ENCODE data around the gene LTBP1.

The LTBP1 gene

GRCh38 chr2:33022395-33022985 is 75.7 kb downstream of the LTBP1 start:
- Histone ChIP-seq H3K4me3 (ENCODE audit: low read length) (no peak overlapping the region), H3K4me1 (ENCODE audit: control insufficient read depth, low read length) (peaks cover 7% of the 10 kb centered on the region; the same call in 1 of the 2 replicates), H3F3A (ENCODE audit: control insufficient read depth, insufficient read depth) (no peaks in the 10 kb centered on the region), H3K36me3 (ENCODE audit: control insufficient read depth, low read length) (peaks cover 76% of the 10 kb centered on the region), H4K20me1 (ENCODE audit: control insufficient read depth, insufficient read depth, low read depth, low read length) (no peaks in the 10 kb centered on the region), H3K27me3 (ENCODE audit: control insufficient read depth, low read length) (no peaks in the 10 kb centered on the region), H3K27ac (ENCODE audit: low read depth, low read length) (no peak overlapping the region), H3K79me2 (ENCODE audit: control insufficient read depth, low read length) (peaks cover 26% of the 10 kb centered on the region), H3K9me2 (replicated peaks; ENCODE audit: control insufficient read depth, low read length) (no peaks in the 10 kb centered on the region), H3K4me2 (ENCODE audit: low read length) (no peak overlapping the region), H3K9me3 (ENCODE audit: control insufficient read depth, insufficient read depth, low read length) (no peaks in the 10 kb centered on the region)
- TF ChIP-seq CTCF (IDR thresholded peaks at IDR 0.05; ENCODE audit: low read depth, low read length, poor library complexity, severe bottlenecking) (no peak), EZH2phosphoT487 (IDR thresholded peaks at IDR 0.05; ENCODE audit: borderline replicate concordance, low read length) (no peak)

- Histone ChIP-seq H3K4me2 (ENCODE audit: low read length) (no peak overlapping the region), H3K4me1 (ENCODE audit: control insufficient read depth, low read length) (peaks cover 7% of the 10 kb centered on the region; the same call in 1 of the 2 replicates), H3K79me2 (ENCODE audit: control insufficient read depth, low read length) (peaks cover 21% of the 10 kb centered on the region), H3F3A (ENCODE audit: control insufficient read depth, insufficient read depth) (no peaks in the 10 kb centered on the region), H3K36me3 (ENCODE audit: control insufficient read depth, low read length) (peaks cover 80% of the 10 kb centered on the region), H3K27me3 (ENCODE audit: control insufficient read depth, low read length) (no peaks in the 10 kb centered on the region), H3K9me2 (replicated peaks; ENCODE audit: control insufficient read depth, low read length) (no peaks in the 10 kb centered on the region), H3K4me3 (ENCODE audit: low read length) (no peak overlapping the region), H3K27ac (ENCODE audit: low read depth, low read length) (no peak overlapping the region), H4K20me1 (ENCODE audit: control insufficient read depth, insufficient read depth, low read depth, low read length) (no peaks in the 10 kb centered on the region), H3K9me3 (ENCODE audit: control insufficient read depth, insufficient read depth, low read length) (no peaks in the 10 kb centered on the region)
- TF ChIP-seq EZH2phosphoT487 (IDR thresholded peaks at IDR 0.05; ENCODE audit: borderline replicate concordance, low read length) (no peak), CTCF (IDR thresholded peaks at IDR 0.05; ENCODE audit: low read depth, low read length, poor library complexity, severe bottlenecking) (no peak)
These were observed 76.4 kb downstream of the LTBP1 start for GRCh38 chr2:33022989-33023727.

GRCh38 chr2:33023728-33024500 is 77.2 kb downstream of the LTBP1 start:
- peaks cover 14% of the 10 kb centered on the region for H3K79me2 ChIP-seq (ENCODE audit: control insufficient read depth, low read length)
- H3K27me3 ChIP-seq (ENCODE audit: control insufficient read depth, low read length): no peaks in the 10 kb centered on the region
- peaks cover 81% of the 10 kb centered on the region for H3K36me3 ChIP-seq (ENCODE audit: control insufficient read depth, low read length)
- no peak overlapping the region for H3K4me2 ChIP-seq (ENCODE audit: low read length)
- H3K27ac ChIP-seq (ENCODE audit: low read depth, low read length): no peak overlapping the region
- peaks cover 7% of the 10 kb centered on the region; the same call in 1 of the 2 replicates for H3K4me1 ChIP-seq (ENCODE audit: control insufficient read depth, low read length)
- TF ChIP-seq EZH2phosphoT487 (IDR thresholded peaks at IDR 0.05; ENCODE audit: borderline replicate concordance, low read length) (no peak), CTCF (IDR thresholded peaks at IDR 0.05; ENCODE audit: low read depth, low read length, poor library complexity, severe bottlenecking) (no peak)
- H4K20me1 ChIP-seq (ENCODE audit: control insufficient read depth, insufficient read depth, low read depth, low read length): no peaks in the 10 kb centered on the region
- H3F3A ChIP-seq (ENCODE audit: control insufficient read depth, insufficient read depth): no peaks in the 10 kb centered on the region
- H3K4me3 ChIP-seq (ENCODE audit: low read length): no peak overlapping the region
- H3K9me3 ChIP-seq (ENCODE audit: control insufficient read depth, insufficient read depth, low read length): no peaks in the 10 kb centered on the region
- no peaks in the 10 kb centered on the region for H3K9me2 ChIP-seq (replicated peaks; ENCODE audit: control insufficient read depth, low read length)

Measured in DOHH2 (cell line).